ENCODE measurements around the gene WEE2. TPM values are rescaled to one million over a fixed set of nuclear protein-coding genes. Genes with fewer than 3 reads are reported as not detected.

Gene WEE2
- total RNA-seq, 4 donors from 2014 or later: not detected

DNA sequence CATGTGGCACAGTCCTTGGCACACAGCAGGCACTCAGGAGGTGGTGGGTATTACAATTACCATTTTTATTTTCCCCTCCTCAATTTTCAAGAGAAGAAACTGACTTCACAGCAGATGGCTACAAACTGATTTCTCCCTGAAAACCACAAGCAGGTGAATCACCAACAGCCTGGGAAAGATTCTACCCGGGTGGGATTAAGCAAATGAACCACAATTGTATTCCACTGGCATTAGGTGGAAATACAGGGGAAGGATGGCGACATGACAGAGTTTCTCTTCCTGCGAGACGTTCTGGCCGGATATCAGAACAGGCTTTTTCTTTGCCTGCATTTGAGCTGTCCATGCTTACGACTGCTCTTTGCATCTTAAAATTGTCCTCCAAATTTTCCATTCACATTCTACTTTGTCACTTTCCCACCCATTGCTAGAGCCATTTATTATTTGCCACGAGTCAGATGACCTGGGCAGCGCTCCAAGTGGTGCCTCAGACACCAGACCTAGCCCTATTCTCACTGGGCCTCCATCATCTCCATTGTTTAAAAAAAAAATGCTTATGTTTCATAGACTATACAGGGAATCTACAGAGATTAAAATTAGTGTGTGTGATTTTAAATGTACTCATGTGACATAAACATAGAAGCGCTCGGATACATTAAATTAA lies 10.8 kb upstream of the WEE2 start:
- DNase-seq (ENCODE audit: low spot score in 2 of 2): no peak
- Histone ChIP-seq H3K27me3 (no peaks in the 10 kb centered on the region), H3K4me3 (no peak overlapping the region), H3K36me3 (no peaks in the 10 kb centered on the region), H3K27ac (no peak overlapping the region), H3K9me3 (no peaks in the 10 kb centered on the region), H3K4me1 (peaks cover 29% of the 10 kb centered on the region)
- TF ChIP-seq CTCF (IDR thresholded peaks at IDR 0.05) (no peak), POLR2A (IDR thresholded peaks at IDR 0.05) (no peak), POLR2AphosphoS5 (IDR thresholded peaks at IDR 0.05) (no peak), EP300 (IDR thresholded peaks at IDR 0.05) (no peak)
- 72% methylated on average over 10 of the region's 10 CpGs for WGBS

DNA sequence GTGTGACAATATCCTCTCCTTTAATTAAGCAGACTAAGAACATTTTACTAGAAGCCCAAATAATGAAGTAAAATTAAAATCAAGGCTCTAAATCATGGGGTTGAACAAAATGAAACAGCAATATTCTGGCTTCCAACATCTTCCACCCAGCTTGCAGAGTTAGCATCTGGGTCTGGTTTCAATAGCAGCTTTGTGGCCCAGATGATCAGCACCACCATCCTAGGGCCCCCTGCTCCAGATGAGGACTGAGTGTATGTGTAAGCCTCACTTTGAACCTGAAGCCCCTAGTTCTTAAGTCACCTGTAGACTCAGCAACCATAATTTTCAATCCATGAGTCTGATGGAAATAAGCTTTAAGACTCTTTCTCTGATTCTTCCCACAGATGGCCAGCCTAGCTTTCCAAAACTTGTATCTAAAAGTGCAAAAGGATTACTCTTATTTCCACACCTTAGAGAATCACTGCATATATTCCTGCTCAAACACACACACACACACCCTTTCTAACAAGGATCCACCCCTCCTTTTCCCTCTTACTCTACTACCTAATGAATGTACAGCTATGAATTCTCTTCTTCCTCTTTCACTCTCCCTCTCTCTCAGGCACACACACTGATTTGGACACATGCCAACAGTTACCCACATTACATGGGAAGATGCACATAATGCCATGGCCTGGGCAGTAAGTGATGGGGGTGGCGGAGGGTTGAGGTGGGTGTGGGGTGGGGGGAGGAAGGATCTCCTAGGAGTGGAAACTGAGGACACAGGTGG lies 9.7 kb upstream of the WEE2 start:
- no peak for TF ChIP-seq CTCF (IDR thresholded peaks at IDR 0.05)
- no peak for TF ChIP-seq POLR2A (IDR thresholded peaks at IDR 0.05)
- no peak for TF ChIP-seq EP300 (IDR thresholded peaks at IDR 0.05)
- TF ChIP-seq POLR2AphosphoS5 (IDR thresholded peaks at IDR 0.05): no peak
- DNase-seq (ENCODE audit: low spot score in 2 of 2): no peak
- Histone ChIP-seq H3K4me3 (no peak overlapping the region), H3K9me3 (no peaks in the 10 kb centered on the region), H3K27me3 (no peaks in the 10 kb centered on the region), H3K27ac (no peak overlapping the region), H3K36me3 (no peaks in the 10 kb centered on the region), H3K4me1 (peaks cover 36% of the 10 kb centered on the region)
- WGBS: 95% methylated on average over 1 of the region's 1 CpG

- H3K27me3 ChIP-seq: no peaks in the 10 kb centered on the region
- no peak overlapping the region for H3K27ac ChIP-seq
- H3K4me1 ChIP-seq: peaks cover 36% of the 10 kb centered on the region
- no peaks in the 10 kb centered on the region for H3K9me3 ChIP-seq
- WGBS: 76% methylated on average over 3 of the region's 3 CpGs
- H3K4me3 ChIP-seq: no peak overlapping the region
- H3K36me3 ChIP-seq: no peaks in the 10 kb centered on the region
- no peak for DNase-seq (ENCODE audit: low spot score in 2 of 2)
- TF ChIP-seq POLR2A (IDR thresholded peaks at IDR 0.05): no peak
- TF ChIP-seq CTCF (IDR thresholded peaks at IDR 0.05): no peak
- TF ChIP-seq POLR2AphosphoS5 (IDR thresholded peaks at IDR 0.05): no peak
- no peak for TF ChIP-seq EP300 (IDR thresholded peaks at IDR 0.05)
These were observed 8.3 kb upstream of the WEE2 start for GRCh38 chr7:141699860-141700259.

DNA sequence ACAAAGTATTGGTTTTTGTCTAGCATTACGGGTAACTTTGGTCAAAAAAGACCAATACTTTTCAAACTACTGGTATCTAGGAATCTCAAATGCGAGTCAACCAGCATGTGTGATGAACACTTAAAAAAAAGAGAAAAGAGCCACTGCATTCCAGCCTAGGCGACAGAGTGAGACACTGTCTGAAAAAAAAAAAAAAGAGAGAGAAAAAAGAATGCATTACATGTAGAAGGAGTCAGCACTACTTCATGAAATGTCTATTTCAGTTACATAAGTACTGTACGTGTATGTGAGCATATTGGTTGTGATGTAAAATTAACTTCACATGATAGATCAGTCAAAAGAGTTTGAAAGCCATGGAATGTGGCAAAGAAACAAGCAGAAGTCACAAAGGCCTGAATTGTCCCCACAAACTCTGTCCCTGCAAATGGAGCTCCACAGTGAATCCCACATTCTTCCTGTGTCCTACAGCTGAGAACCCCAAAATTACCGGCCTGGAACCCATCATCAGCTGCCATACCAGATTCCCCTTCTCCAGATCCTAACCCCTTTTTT lies 7.8 kb upstream of the WEE2 start:
- H3K4me3 ChIP-seq: peak overlapping the region; percentile 93
- H3K4me1 ChIP-seq: peaks cover 36% of the 10 kb centered on the region

More for the DNA sequence above, 7.8 kb upstream of the WEE2 start:
- DNase-seq (ENCODE audit: low spot score in 2 of 2): no peak
- Histone ChIP-seq H3K27ac (peak overlapping the region; percentile 80), H3K27me3 (no peaks in the 10 kb centered on the region), H3K36me3 (no peaks in the 10 kb centered on the region), H3K9me3 (no peaks in the 10 kb centered on the region)
- no peak for TF ChIP-seq CTCF (IDR thresholded peaks at IDR 0.05)
- TF ChIP-seq POLR2A (IDR thresholded peaks at IDR 0.05): no peak
- no peak for TF ChIP-seq EP300 (IDR thresholded peaks at IDR 0.05)
- TF ChIP-seq POLR2AphosphoS5 (IDR thresholded peaks at IDR 0.05): no peak
- WGBS: 47% methylated on average over 5 of the region's 5 CpGs

Data from suprapubic skin (tissue), 4 donors.